ENCODE measurements around the gene HPS1.

DNA sequence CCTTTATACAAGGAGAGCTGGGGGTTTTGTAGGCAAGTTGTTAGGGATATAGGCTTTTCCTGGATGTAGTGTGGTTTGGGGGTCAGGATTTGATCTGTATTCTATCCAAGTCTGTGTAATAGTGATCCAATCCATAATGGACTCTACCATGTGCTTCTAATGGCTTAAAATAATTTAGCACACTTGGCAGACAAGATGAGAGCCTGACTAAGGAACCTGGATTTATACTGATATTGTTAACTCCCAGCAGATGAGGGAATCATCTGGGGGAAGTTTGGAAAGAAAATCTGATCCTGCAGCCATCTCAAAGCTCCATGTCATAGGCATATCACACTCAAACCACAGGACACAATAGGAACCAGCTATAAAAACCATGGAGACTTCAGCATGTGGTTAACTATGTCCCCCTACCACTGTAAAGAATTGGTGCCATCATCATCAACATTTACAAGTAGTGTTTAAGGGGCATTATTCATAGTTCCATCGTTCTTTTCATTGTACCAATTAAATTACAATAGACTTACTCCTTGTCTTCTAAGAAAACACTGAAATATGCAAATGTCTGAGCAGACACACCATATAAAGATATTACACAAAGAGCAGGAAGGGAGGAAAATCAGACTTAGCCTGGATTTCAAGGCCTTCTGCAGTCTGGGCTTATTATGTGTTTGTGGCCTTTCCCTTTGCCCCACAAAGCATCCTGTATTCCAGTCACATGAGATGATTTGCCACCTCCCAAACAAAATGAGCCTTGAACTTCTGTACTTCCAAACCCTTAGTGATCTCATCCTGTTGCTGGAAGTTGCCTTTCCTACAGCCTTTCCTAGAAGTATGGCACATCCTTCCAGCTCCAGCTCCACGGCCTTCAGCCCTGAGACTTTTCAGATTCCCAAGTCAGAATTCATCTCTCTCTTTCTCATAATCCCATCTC lies 22.5 kb upstream of the HPS1 start:
- TF ChIP-seq, protein P1, sequence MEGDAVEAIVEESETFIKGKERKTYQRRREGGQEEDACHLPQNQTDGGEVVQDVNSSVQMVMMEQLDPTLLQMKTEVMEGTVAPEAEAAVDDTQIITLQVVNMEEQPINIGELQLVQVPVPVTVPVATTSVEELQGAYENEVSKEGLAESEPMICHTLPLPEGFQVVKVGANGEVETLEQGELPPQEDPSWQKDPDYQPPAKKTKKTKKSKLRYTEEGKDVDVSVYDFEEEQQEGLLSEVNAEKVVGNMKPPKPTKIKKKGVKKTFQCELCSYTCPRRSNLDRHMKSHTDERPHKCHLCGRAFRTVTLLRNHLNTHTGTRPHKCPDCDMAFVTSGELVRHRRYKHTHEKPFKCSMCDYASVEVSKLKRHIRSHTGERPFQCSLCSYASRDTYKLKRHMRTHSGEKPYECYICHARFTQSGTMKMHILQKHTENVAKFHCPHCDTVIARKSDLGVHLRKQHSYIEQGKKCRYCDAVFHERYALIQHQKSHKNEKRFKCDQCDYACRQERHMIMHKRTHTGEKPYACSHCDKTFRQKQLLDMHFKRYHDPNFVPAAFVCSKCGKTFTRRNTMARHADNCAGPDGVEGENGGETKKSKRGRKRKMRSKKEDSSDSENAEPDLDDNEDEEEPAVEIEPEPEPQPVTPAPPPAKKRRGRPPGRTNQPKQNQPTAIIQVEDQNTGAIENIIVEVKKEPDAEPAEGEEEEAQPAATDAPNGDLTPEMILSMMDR (IDR thresholded peaks at IDR 0.05; ENCODE audit: poor library complexity), result no peak
- no peak for TF ChIP-seq EZH2 (IDR thresholded peaks at IDR 0.05; ENCODE audit: borderline replicate concordance)

All from hepatocyte (in vitro differentiated cells).